ENCODE measurements around the gene PIWIL1. TPM values are rescaled to one million over a fixed set of nuclear protein-coding genes. Genes with fewer than 3 reads are reported as not detected.

PIWIL1 gene
- total and polyA plus RNA-seq, 2 experiments from 2014 or later: not detected

DNA sequence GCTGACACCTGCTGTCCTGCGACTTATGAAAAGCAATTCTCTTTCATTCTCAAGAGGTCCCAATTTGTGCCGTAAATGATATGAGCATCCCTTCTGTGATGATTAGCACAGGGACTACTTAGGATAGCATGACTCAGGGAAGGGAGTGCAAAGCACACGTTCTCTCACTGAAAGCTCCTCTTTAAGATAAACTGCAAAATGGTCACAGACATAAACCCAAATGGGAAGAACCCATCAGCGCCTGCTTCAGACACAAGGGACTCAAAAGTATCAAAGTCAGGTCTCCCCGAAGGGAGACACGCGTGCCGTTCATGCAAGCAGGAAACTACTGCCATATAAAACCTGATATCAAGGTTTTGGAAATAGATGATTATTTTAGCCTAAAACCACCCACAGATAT is 33.9 kb upstream of the PIWIL1 start:
- H3K4me3 ChIP-seq: no peak overlapping the region
- no peak for DNase-seq (ENCODE audit: low spot score)
- ATAC-seq: no peak
- TF ChIP-seq NANOG (IDR thresholded peaks at IDR 0.05; ENCODE audit: borderline replicate concordance) (no peak), ZNF462 (CRISPR knock-in tag; IDR thresholded peaks at IDR 0.05) (no peak), ZNF114 (CRISPR knock-in tag; IDR thresholded peaks at IDR 0.05) (no peak), REST (IDR thresholded peaks at IDR 0.05; ENCODE audit: unreplicated experiment) (no peak), JUNB (IDR thresholded peaks at IDR 0.05; ENCODE audit: unreplicated experiment) (no peak), EZH2 (IDR thresholded peaks at IDR 0.05; ENCODE audit: low read depth, unreplicated experiment) (no peak), ETS1 (IDR thresholded peaks at IDR 0.05) (no peak), CTCF (conservative IDR thresholded peaks at IDR 0.05; ENCODE audit: low read depth in 2 of 2) (no peak), POLR2AphosphoS5 (IDR thresholded peaks at IDR 0.05; ENCODE audit: low read depth) (no peak), EZH2phosphoT487 (IDR thresholded peaks at IDR 0.05; ENCODE audit: unreplicated experiment) (no peak), ZNF331 (CRISPR knock-in tag; IDR thresholded peaks at IDR 0.05; ENCODE audit: low read depth) (no peak), CREB1 (CRISPR knock-in tag; IDR thresholded peaks at IDR 0.05; ENCODE audit: low read depth) (no peak)
- H3K9me3 Mint-ChIP-seq: peaks cover 98% of the 10 kb centered on the region
- H3K27me3 ChIP-seq (ENCODE audit: insufficient read depth): no peaks in the 10 kb centered on the region
- no peak overlapping the region for H3K27ac ChIP-seq (ENCODE audit: low read depth)
- no peaks in the 10 kb centered on the region for H3K4me1 Mint-ChIP-seq
- no peak overlapping the region for H3K4me2 ChIP-seq
- peaks cover 39% of the 10 kb centered on the region for H3K36me3 Mint-ChIP-seq (ENCODE audit: low read depth)
- no peaks in the 10 kb centered on the region for H3K9me2 ChIP-seq (ENCODE audit: insufficient read depth)
- no peak overlapping the region for H2AFZ ChIP-seq
- no peak overlapping the region for H3K27ac Mint-ChIP-seq
- no peaks in the 10 kb centered on the region for H3F3A ChIP-seq (replicated peaks; ENCODE audit: low read depth)
- H3K4me3 Mint-ChIP-seq: no peak overlapping the region
- no peaks in the 10 kb centered on the region for H3K36me3 ChIP-seq (ENCODE audit: insufficient read depth)
- H4K20me1 ChIP-seq (replicated peaks; ENCODE audit: insufficient read depth): no peaks in the 10 kb centered on the region
- H3K27me3 Mint-ChIP-seq (ENCODE audit: insufficient read depth, low read depth, poor library complexity): peaks cover 16% of the 10 kb centered on the region
- H3K79me2 ChIP-seq (replicated peaks; ENCODE audit: insufficient read depth): no peaks in the 10 kb centered on the region
- no peaks in the 10 kb centered on the region for H3K4me1 ChIP-seq (ENCODE audit: insufficient read depth)
